Rectal smooth muscle tissue (tissue), 1 donor: ENCODE measurements around the gene MPDZ.
"Not testable (repeated sequence)": the region's sequence is repeated elsewhere in the genome, so short reads cannot be mapped to it uniquely, and the experiment has no call there.

Experiments used
- H3K27ac ChIP-seq: one replicate; pipeline ENCODE4 v1.7.0; 2013; ENCODE audit warnings: low read depth, low read length, inconsistent platforms
- H3K27me3 ChIP-seq: one replicate; pipeline ENCODE4 v1.7.0; 2013; ENCODE audit warnings: low read length; ENCODE audit not compliant: control insufficient read depth, insufficient read depth
- H3K36me3 ChIP-seq: one replicate; pipeline ENCODE4 v1.7.0; 2013; ENCODE audit warnings: low read length; ENCODE audit not compliant: control insufficient read depth, insufficient read depth
- H3K4me1 ChIP-seq: one replicate; pipeline ENCODE4 v1.7.0; 2013; ENCODE audit warnings: low read length; ENCODE audit not compliant: control insufficient read depth, insufficient read depth
- H3K4me3 ChIP-seq: one replicate; pipeline ENCODE4 v1.7.0; 2013; ENCODE audit warnings: low read length
- H3K9ac ChIP-seq: one replicate; pipeline ENCODE4 v1.7.0; 2013; ENCODE audit warnings: low read length

The MPDZ gene

DNA sequence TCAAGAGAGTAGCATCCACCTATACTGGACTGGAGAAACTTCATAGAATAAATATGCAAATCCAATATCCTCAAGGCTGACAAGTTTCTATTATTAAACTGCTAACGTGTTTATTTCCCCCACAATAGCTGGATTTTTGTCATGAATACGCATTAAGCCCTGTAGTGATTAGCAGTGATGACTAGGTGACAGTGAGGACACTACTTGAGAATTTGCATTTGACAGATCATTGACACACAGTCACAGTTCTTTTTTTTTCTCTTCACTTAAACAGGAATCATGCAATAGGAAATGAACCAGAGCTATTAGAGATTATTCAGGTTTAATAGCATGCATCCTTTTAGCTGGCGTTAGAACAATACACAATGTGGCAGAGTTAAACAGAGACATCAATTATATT, 35.3 kb downstream of the MPDZ start:
- Histone ChIP-seq H3K9ac (no peak overlapping the region), H3K4me3 (no peak overlapping the region), H3K36me3 (no peaks in the 10 kb centered on the region), H3K27ac (no peak overlapping the region), H3K4me1 (no peaks in the 10 kb centered on the region), H3K27me3 (no peaks in the 10 kb centered on the region)

DNA sequence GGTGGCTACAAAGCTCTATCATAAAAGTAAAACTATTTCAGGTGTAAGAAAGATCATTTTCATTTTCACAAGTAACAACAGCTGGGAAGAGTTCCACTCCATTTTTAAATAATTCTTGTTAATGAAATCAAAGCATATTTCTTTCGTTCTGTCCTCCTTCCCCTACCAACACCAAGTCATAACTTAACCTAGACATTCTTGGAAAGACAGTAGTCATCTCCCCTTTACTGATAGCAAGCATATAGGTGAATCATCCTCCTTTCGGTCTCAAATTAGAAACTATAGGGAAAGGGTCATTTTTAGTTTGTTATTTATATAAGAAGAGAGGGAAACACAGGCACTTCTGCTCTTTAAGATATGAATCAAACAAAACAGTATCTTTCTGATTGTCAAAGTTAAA, 38.2 kb downstream of the MPDZ start:
- Histone ChIP-seq H3K4me3 (no peak overlapping the region), H3K27ac (no peak overlapping the region), H3K9ac (no peak overlapping the region), H3K27me3 (no peaks in the 10 kb centered on the region), H3K4me1 (no peaks in the 10 kb centered on the region), H3K36me3 (no peaks in the 10 kb centered on the region)

DNA sequence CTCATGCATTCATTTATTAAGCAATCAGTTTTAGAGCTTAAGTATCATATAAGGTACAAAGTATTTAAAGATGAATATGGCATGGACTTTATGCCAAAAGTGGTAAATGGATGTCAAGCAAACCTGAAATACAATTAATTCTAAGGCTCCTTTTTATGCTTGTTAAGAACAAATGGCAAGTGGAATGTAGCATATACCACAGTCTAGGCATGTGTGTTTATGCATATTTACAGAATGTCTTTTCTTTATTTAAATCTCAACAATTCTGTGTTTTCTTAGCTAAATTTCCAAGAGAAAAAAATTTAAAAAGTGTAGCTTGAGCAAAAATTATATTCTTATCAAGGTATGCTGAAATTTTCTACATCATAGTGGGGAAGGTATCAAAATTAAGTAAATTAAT, 39.8 kb downstream of the MPDZ start:
- Histone ChIP-seq H3K36me3 (no peaks in the 10 kb centered on the region), H3K4me3 (no peak overlapping the region), H3K27ac (no peak overlapping the region), H3K9ac (no peak overlapping the region), H3K4me1 (no peaks in the 10 kb centered on the region), H3K27me3 (no peaks in the 10 kb centered on the region)

DNA sequence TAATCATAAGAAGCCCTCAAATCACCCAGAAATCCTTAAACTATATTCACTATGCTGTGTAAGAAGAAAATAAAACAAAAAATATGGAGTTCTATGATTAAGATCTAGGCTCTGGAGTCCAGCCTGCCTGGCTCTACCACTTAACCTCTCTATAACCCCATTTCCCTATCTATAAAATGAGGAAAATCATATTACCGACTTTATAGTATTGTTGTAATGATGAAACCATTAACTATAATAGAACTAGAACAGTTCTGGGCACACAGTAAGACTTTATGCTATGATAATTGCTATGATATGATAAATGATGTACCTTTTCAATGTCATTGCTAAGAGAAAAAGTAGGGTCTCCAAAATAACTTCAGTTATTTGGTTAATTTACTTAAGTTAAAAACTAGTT, 40.3 kb downstream of the MPDZ start:
- Histone ChIP-seq H3K9ac (no peak overlapping the region), H3K36me3 (no peaks in the 10 kb centered on the region), H3K27me3 (no peaks in the 10 kb centered on the region), H3K27ac (no peak overlapping the region), H3K4me3 (no peak overlapping the region), H3K4me1 (no peaks in the 10 kb centered on the region)

DNA sequence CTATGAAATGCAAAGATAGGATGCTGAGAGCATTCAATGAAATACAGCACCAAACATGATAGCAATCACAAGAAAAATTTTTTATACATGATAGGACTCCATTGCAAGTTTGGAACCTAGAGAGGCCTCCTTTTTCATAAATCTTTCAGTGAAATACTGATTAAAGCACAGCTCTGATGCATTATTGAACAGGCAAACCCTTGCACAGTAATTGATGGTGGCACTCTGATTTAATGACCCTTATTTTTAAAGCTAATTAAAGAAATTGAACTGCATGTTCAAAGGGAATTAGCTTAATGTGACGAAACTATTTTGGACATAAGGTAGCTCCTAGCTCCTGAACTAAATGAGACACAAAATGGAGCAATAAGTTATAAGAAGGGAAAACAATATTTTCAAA, 44.6 kb downstream of the MPDZ start:
- no peak overlapping the region for H3K9ac ChIP-seq
- no peak overlapping the region for H3K4me3 ChIP-seq
- no peaks in the 10 kb centered on the region for H3K27me3 ChIP-seq
- H3K27ac ChIP-seq = no peak overlapping the region
- no peaks in the 10 kb centered on the region for H3K4me1 ChIP-seq
- H3K36me3 ChIP-seq = no peaks in the 10 kb centered on the region

DNA sequence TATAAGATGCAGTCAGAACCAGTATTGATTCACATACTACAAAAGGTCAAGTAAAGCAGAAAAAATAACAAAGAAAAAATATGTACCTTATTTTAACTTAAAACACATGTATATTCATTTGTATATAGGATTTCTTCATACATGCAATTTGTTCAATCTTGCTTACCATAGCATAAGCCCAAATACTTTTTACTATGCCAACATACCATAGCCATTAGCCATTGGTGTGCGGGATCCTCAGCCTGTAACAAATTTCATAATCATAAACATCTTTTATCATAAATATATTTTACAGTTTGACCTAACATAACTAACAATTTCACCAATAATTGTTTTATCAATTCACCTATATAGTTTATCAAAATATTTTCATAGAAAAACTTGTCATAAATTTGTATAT, 51.1 kb downstream of the MPDZ start:
- Histone ChIP-seq H3K4me1 (no peaks in the 10 kb centered on the region), H3K27ac (no peak overlapping the region), H3K36me3 (no peaks in the 10 kb centered on the region), H3K4me3 (no peak overlapping the region), H3K27me3 (no peaks in the 10 kb centered on the region), H3K9ac (no peak overlapping the region)

DNA sequence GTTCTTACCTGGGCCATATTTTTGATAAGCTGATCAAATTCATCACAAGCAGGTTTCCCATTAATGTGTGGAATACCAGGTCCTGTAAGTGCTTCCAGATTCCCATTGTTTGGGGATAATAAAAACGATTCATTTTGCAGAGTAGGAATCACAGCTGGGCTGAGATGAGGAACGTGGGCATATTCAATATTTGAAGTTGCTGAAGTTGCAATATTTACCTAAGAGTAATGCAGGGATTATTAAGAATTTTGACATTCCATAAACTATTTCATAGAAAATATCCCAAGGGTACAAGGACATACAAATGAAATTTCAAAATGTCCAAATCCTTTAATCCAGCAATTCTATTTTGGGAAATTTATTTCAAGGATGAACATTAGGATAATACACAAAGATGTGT, 55.1 kb downstream of the MPDZ start:
- no peak overlapping the region for H3K9ac ChIP-seq
- no peak overlapping the region for H3K27ac ChIP-seq
- H3K4me3 ChIP-seq = no peak overlapping the region
- no peaks in the 10 kb centered on the region for H3K27me3 ChIP-seq
- no peaks in the 10 kb centered on the region for H3K36me3 ChIP-seq
- H3K4me1 ChIP-seq = no peaks in the 10 kb centered on the region

DNA sequence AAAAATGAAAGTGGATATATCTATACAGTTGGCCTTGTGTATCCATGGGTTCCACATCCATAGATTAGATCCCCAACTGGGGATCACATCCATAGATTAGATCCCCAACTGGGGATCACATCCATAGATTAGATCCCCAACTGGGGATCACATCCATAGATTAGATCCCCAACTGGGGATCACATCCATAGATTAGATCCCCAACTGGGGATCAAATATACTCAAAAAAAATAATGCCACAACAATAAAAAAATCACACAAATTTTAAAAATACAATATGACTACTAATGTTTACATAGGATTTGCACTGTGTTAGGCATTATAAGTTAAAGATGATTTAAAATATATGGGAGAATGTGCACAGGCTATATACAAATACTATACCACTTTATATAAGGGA, 56.8 kb downstream of the MPDZ start:
- not testable (repeated sequence) for H3K27me3 ChIP-seq, H3K36me3 ChIP-seq, H3K4me3 ChIP-seq, H3K4me1 ChIP-seq, H3K9ac ChIP-seq, H3K27ac ChIP-seq

DNA sequence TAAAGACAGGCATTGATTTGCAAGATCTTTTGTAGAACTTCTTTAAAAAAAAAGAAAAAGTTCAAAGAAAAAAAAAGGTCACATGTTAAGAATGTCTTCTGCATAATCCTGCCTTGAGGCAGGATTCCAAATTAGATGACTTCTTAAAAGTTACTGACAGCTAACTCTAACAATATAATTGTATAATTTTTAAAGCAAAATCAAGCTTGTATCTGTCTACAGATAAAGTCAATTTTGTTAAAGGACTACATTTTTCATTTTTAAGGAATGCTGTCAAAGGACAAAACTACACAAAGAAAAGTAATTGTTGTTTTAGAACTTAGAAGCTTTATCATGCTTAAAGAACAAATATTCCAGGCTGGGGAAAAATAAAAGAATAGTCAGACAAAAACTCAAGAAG, 57.8 kb downstream of the MPDZ start:
- Histone ChIP-seq H3K36me3 (no peaks in the 10 kb centered on the region), H3K9ac (no peak overlapping the region), H3K27ac (no peak overlapping the region), H3K4me1 (no peaks in the 10 kb centered on the region), H3K27me3 (no peaks in the 10 kb centered on the region), H3K4me3 (no peak overlapping the region)

DNA sequence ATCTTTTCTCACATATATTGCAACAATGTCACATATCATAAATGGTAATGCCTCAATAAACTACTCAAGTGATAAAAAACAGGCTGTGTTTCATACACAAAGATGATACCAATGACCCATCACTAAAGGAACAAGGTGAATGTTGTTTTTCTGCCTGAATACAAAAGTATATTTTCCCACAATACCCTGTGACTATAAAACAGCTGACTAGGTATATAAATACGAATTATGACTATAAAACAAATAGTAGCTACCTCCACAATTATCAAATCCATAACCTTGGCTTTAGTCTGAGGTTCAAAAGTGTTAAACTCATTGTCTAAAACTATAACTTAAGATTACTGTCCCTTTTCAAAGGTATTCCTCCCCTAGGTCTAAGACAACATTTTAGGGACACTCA, 58.7 kb downstream of the MPDZ start:
- H3K4me1 ChIP-seq = no peaks in the 10 kb centered on the region
- H3K27ac ChIP-seq = no peak overlapping the region
- H3K27me3 ChIP-seq = no peaks in the 10 kb centered on the region
- no peak overlapping the region for H3K4me3 ChIP-seq
- H3K9ac ChIP-seq = no peak overlapping the region
- no peaks in the 10 kb centered on the region for H3K36me3 ChIP-seq

DNA sequence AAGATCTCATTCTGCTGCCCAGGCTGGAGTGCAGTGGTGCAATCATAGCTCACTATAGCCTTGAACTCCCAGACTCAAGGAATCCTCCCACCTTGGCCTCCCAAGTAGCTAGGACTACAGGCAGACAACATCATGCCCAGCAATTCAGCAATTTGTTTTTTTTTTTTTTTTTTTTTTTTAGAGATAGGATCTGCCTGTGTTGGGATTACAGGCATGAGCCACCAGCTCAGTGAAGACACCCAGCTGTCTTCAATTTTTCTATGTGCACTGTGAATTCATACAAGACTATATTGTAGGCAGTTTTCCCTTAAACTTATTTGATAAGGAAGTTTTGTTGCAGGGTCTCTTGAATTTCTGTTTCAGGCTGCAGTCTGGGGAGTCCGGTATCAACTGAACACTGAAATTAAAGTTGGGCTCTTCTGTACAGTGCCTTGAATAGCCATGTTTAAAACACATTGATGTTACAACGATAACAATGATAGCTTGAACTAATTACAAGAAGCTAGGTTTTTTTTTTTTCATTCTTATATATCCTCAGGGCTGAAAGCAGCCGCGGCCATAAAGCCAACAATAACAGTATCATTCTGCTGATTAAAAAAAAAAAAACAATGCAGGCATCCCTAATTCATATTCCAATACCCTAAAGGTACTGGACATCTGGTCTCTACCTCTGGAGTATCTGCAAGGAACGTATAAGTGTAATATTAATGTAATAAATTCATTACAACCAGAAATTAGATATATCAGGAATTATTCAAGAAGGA, 63.5 kb downstream of the MPDZ start:
- no peak overlapping the region for H3K4me3 ChIP-seq
- no peak overlapping the region for H3K9ac ChIP-seq
- H3K36me3 ChIP-seq = no peaks in the 10 kb centered on the region
- H3K4me1 ChIP-seq = no peaks in the 10 kb centered on the region
- H3K27ac ChIP-seq = no peak overlapping the region
- no peaks in the 10 kb centered on the region for H3K27me3 ChIP-seq

DNA sequence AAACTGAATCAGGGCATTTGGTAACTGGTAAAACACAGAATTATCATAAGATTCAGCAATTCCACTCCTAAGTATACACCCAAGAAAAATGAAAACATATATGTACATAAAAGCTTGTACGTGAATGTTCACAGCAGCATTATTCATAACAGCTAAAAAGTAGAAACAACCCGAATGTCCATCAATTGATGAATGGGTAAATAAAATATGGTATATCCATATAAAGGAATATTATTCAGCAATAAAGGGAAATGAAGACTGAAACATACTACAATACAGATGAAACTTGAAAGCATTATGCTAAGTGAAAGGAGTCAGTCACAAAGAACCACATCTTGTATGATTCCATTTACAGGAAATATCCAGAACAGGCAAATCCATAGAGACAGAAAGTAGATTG, 65.5 kb downstream of the MPDZ start:
- Histone ChIP-seq H3K27ac (no peak overlapping the region), H3K27me3 (no peaks in the 10 kb centered on the region), H3K36me3 (no peaks in the 10 kb centered on the region), H3K4me3 (no peak overlapping the region), H3K9ac (no peak overlapping the region), H3K4me1 (no peaks in the 10 kb centered on the region)

DNA sequence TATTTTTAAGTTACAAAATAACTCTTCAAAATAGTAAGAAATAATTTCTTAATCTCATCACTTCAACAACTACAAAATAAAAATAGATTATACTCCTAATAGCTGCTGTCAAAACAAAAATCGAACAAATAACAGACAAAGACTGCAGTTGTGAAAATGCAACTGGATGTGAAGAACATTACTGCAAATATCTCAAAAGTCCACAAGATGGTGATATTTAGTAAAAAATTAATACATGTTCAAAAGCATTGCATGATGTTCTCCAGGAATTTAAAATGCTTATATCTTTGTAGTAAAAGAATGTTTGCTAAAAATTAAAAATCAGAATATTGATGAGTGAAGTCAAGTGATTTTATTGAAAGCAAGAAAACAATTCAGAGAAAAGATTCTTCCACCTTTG, 66.2 kb downstream of the MPDZ start:
- no peaks in the 10 kb centered on the region for H3K36me3 ChIP-seq
- no peak overlapping the region for H3K27ac ChIP-seq
- no peaks in the 10 kb centered on the region for H3K4me1 ChIP-seq
- no peaks in the 10 kb centered on the region for H3K27me3 ChIP-seq
- no peak overlapping the region for H3K9ac ChIP-seq
- no peak overlapping the region for H3K4me3 ChIP-seq
